ENCODE data around the gene MAGEA2.
"Not testable (repeated sequence)": the region's sequence is repeated elsewhere in the genome, so short reads cannot be mapped to it uniquely, and the experiment has no call there.

Gene MAGEA2

DNA sequence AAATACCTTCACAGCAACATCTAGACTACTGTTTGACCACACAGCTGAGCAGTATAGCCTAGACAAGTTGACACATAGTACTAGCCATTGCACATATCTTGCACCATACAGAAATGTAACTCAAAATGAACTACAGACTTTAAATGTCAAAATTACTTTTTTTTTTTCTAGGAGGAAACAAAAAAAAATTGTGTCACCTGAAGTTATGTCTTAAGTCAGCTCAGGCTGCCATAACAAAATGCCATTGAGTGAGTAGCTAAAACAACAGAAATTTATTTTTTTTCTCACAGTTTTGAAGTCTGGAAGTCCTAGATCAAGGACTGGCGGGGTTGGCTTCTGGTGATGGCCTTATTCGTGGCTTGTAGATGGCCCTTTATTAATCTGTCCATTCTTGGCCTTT lies 44.5 kb downstream of the MAGEA2 start, which contains the start of gene CSAG2:
CSAG2 (minus strand) TSS at position 101 of the 400 bp plus-strand sequence. CDS start 161 bp downstream, outside the sequence.
- DNase-seq (ENCODE audit: low read depth in 2 of 2) = not testable (repeated sequence)

DNA sequence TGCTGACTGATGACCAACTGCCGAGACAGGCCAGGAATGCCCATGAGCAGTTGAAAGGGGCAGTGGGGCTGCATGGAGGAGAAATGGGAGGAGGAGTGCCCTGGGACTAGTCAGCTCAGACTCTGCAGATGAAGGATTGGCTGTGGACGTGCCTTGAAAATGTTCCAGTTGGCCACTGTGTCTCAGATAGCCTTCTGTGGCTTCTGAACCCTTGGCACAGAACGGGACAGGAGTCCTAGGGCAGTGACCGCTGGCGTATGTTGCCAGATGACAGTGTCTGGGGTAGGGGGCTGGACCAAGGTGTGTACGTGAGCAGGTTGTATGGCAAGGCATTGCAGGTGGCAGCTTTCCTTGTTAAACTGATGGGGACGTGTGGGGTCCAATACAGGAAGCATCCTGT lies 47.1 kb downstream of the MAGEA2 start:
- DNase-seq (ENCODE audit: low read depth in 2 of 2) = not testable (repeated sequence)

DNA sequence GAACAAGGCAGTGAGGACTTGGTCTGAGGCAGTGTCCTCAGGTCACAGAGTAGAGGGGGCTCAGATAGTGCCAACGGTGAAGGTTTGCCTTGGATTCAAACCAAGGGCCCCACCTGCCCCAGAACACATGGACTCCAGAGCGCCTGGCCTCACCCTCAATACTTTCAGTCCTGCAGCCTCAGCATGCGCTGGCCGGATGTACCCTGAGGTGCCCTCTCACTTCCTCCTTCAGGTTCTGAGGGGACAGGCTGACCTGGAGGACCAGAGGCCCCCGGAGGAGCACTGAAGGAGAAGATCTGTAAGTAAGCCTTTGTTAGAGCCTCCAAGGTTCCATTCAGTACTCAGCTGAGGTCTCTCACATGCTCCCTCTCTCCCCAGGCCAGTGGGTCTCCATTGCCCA lies 53.3 kb downstream of the MAGEA2 start:
- not testable (repeated sequence) for DNase-seq (ENCODE audit: low read depth in 2 of 2)

Measured in activated CD8-positive, alpha-beta memory T cell treated with anti-CD3 and anti-CD28 coated beads for 4 hours (primary cell).